ENCODE measurements around the gene TOP2B.

Gene TOP2B

GRCh38 chr3:25665315-25666280 is 891 bp upstream of the TOP2B start:
- Histone ChIP-seq H3K27me3 (ENCODE audit: control insufficient read depth, insufficient read depth, low read length) (no peaks in the 10 kb centered on the region), H3K9ac (ENCODE audit: low read length) (peak overlapping the region; percentile 90), H3K4me3 (ENCODE audit: low read length) (peak overlapping the region; percentile 90), H3K4me1 (ENCODE audit: control insufficient read depth, low read depth, low read length) (peaks cover 22% of the 10 kb centered on the region), H3K27ac (ENCODE audit: low read length) (no peak overlapping the region), H3K9me3 (ENCODE audit: control insufficient read depth, low read depth, low read length) (no peaks in the 10 kb centered on the region), H3K36me3 (ENCODE audit: control insufficient read depth, low read depth, low read length) (no peaks in the 10 kb centered on the region)

GRCh38 chr3:25663869-25664811 is 567 bp downstream of the TOP2B start:
- peak overlapping the region; percentile 90 for H3K9ac ChIP-seq (ENCODE audit: low read length)
- H3K27ac ChIP-seq (ENCODE audit: low read length), result no peak overlapping the region
- no peaks in the 10 kb centered on the region for H3K27me3 ChIP-seq (ENCODE audit: control insufficient read depth, insufficient read depth, low read length)
- H3K4me3 ChIP-seq (ENCODE audit: low read length), result peak overlapping the region; percentile 90
- H3K36me3 ChIP-seq (ENCODE audit: control insufficient read depth, low read depth, low read length), result no peaks in the 10 kb centered on the region
- peaks cover 22% of the 10 kb centered on the region for H3K4me1 ChIP-seq (ENCODE audit: control insufficient read depth, low read depth, low read length)
- H3K9me3 ChIP-seq (ENCODE audit: control insufficient read depth, low read depth, low read length), result no peaks in the 10 kb centered on the region

- Histone ChIP-seq H3K9ac (ENCODE audit: low read length) (peak overlapping the region; percentile 90), H3K27ac (ENCODE audit: low read length) (no peak overlapping the region), H3K36me3 (ENCODE audit: control insufficient read depth, low read depth, low read length) (no peaks in the 10 kb centered on the region), H3K4me1 (ENCODE audit: control insufficient read depth, low read depth, low read length) (peaks cover 22% of the 10 kb centered on the region), H3K27me3 (ENCODE audit: control insufficient read depth, insufficient read depth, low read length) (no peaks in the 10 kb centered on the region), H3K9me3 (ENCODE audit: control insufficient read depth, low read depth, low read length) (no peaks in the 10 kb centered on the region), H3K4me3 (ENCODE audit: low read length) (peak overlapping the region; percentile 90)
Measured at GRCh38 chr3:25663347-25663868, 1.3 kb downstream of the TOP2B start.

DNA sequence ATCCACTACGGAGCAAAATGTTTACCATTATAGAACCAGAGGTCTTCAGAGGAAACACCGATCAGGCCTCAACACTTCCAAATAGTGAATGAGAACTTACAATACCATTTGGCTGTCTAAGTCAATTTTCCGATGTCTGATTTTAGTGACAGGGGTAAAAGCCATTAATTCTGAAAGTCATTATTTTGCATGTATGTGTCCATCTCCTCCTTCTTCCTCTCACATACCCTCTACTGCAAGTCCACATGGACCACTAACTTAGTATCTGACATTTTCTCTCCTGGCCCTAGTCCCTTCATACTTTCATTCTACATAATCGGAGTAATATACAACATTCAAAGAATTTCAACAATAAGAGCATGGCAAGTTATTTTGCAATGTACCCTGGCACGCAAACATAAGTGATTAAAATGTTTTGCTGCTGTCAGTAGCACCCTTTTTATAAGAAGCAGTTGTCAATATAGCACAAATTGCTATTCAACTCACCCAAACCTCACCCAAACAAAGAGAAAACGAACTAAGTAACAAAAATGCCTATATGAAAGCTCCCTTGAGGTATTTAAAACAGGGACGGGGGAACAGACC is 1.9 kb downstream of the TOP2B start:
- Histone ChIP-seq H3K4me1 (ENCODE audit: control insufficient read depth, low read depth, low read length) (peaks cover 22% of the 10 kb centered on the region), H3K27ac (ENCODE audit: low read length) (no peak overlapping the region), H3K9ac (ENCODE audit: low read length) (peak overlapping the region; percentile 90), H3K9me3 (ENCODE audit: control insufficient read depth, low read depth, low read length) (no peaks in the 10 kb centered on the region), H3K4me3 (ENCODE audit: low read length) (peak overlapping the region; percentile 90), H3K27me3 (ENCODE audit: control insufficient read depth, insufficient read depth, low read length) (no peaks in the 10 kb centered on the region), H3K36me3 (ENCODE audit: control insufficient read depth, low read depth, low read length) (no peaks in the 10 kb centered on the region)

DNA sequence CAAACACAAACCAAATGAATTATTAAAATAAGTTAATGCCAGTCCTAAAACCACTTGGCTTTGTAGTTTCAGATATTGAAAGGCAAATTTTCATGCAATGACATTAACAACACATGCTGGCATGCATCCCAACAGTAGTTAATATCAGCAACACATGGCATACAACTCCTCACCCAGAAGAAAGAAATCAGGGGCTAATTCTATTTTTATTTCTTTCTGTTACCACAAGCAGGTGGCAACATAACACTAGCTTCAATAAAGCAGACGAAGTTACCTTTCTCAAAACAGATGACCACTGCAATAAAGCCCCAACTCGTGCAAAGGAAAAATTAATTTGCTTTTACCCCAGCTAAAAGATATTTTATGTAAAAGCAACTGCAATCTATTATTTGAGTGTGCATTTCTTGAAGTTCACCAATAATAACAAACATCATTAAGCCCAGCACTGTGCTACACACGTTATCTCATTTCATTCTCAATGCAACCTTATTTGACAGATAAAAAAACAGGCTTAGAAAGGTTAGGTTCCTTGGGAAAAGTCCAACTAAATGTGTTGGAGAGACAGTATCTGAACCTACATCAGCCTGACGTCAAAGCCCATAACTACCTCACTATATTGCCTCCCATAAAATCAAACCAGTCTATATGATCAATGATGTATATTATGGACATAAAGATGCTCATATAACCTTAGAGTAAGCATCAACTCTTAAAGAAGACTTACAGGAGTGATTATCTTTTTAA is 2.8 kb downstream of the TOP2B start:
- Histone ChIP-seq H3K36me3 (ENCODE audit: control insufficient read depth, low read depth, low read length) (no peaks in the 10 kb centered on the region), H3K27me3 (ENCODE audit: control insufficient read depth, insufficient read depth, low read length) (no peaks in the 10 kb centered on the region), H3K4me3 (ENCODE audit: low read length) (no peak overlapping the region), H3K9me3 (ENCODE audit: control insufficient read depth, low read depth, low read length) (no peaks in the 10 kb centered on the region), H3K4me1 (ENCODE audit: control insufficient read depth, low read depth, low read length) (peaks cover 29% of the 10 kb centered on the region), H3K27ac (ENCODE audit: low read length) (no peak overlapping the region), H3K9ac (ENCODE audit: low read length) (no peak overlapping the region)

DNA sequence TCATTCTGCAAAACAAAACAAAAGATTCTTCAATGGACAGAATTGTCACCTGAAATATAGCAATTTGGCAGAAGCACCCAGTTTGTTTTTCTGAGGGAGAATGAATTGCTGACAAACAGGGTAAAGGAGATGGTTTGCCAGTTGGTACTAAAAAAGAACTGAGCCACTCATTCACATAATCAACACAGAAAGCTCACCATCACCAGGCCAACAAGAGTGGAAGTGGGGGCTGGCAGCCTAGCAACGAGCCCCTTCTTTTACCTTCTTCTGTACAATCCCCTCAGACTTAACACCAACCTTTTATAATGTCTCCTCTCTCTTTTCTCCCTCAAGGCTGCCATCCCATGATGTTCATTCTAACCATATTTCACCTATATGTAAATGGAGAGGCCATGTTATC is 5.9 kb downstream of the TOP2B start:
- H3K9ac ChIP-seq (ENCODE audit: low read length), result no peak overlapping the region
- no peaks in the 10 kb centered on the region for H3K27me3 ChIP-seq (ENCODE audit: control insufficient read depth, insufficient read depth, low read length)
- H3K27ac ChIP-seq (ENCODE audit: low read length), result no peak overlapping the region
- no peaks in the 10 kb centered on the region for H3K9me3 ChIP-seq (ENCODE audit: control insufficient read depth, low read depth, low read length)
- H3K36me3 ChIP-seq (ENCODE audit: control insufficient read depth, low read depth, low read length), result no peaks in the 10 kb centered on the region
- no peak overlapping the region for H3K4me3 ChIP-seq (ENCODE audit: low read length)
- H3K4me1 ChIP-seq (ENCODE audit: control insufficient read depth, low read depth, low read length), result peaks cover 30% of the 10 kb centered on the region

DNA sequence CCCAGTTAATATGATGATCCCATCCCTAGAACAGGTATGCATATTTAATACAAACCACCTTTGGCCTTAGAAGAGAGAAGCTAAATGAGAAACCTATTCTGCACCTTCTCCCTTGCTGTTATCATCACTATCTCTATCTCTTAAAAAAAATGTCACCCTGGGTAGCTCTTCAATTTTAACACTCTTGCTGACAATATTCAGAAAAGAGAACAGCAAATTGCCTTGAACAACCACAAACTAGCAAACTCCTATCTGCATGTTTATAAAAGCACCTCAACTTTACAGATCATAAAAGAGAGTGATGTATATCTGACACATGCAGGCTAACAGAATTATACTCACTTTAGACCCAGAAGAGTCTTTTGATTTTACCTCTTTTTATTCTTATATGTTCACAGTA is 7.4 kb downstream of the TOP2B start:
- Histone ChIP-seq H3K27ac (ENCODE audit: low read length) (no peak overlapping the region), H3K9me3 (ENCODE audit: control insufficient read depth, low read depth, low read length) (no peaks in the 10 kb centered on the region), H3K27me3 (ENCODE audit: control insufficient read depth, insufficient read depth, low read length) (no peaks in the 10 kb centered on the region), H3K9ac (ENCODE audit: low read length) (no peak overlapping the region), H3K4me3 (ENCODE audit: low read length) (no peak overlapping the region), H3K36me3 (ENCODE audit: control insufficient read depth, low read depth, low read length) (no peaks in the 10 kb centered on the region), H3K4me1 (ENCODE audit: control insufficient read depth, low read depth, low read length) (peaks cover 30% of the 10 kb centered on the region)

DNA sequence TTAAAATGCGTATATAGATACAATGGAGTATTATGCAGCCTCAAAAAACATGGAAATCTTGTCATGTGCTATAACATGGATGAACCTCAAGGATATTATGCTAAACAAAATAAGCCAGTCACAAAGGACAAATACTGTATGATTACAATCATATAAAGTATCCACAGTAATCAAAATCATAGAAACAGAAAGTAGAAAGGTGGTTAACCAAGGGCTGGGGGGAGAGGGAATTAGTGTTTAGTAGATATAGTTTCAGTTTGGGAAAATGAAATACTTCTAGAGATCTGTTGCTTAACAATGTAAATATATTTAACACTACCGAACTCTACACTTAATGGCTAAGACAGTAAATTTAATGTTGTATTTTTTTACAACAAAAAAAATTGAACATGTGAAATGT is 9.0 kb downstream of the TOP2B start:
- no peak overlapping the region for H3K27ac ChIP-seq (ENCODE audit: low read length)
- no peaks in the 10 kb centered on the region for H3K36me3 ChIP-seq (ENCODE audit: control insufficient read depth, low read depth, low read length)
- H3K4me1 ChIP-seq (ENCODE audit: control insufficient read depth, low read depth, low read length), result peaks cover 25% of the 10 kb centered on the region
- no peak overlapping the region for H3K9ac ChIP-seq (ENCODE audit: low read length)
- no peaks in the 10 kb centered on the region for H3K27me3 ChIP-seq (ENCODE audit: control insufficient read depth, insufficient read depth, low read length)
- H3K4me3 ChIP-seq (ENCODE audit: low read length), result no peak overlapping the region
- H3K9me3 ChIP-seq (ENCODE audit: control insufficient read depth, low read depth, low read length), result no peaks in the 10 kb centered on the region

DNA sequence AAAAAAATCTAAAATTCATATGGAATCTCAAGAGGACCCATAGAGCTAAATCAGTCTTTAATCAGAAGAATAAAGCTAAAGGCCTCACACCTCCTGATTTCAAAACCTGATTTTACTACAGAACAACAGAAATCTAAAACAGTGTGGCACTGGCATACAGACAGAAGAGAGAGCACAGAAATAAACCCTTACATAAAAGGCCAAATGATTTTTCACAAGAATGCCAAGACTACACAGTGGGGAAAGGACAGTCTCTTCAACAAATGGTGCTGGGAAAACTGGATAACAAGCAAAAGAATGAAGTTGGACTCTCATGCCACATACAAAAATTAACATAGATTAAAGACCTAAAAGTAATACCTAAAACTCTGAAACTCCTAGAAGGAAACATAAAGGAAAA is 10.1 kb downstream of the TOP2B start:
- H3K9me3 ChIP-seq (ENCODE audit: control insufficient read depth, low read depth, low read length), result no peaks in the 10 kb centered on the region
- no peaks in the 10 kb centered on the region for H3K27me3 ChIP-seq (ENCODE audit: control insufficient read depth, insufficient read depth, low read length)
- no peaks in the 10 kb centered on the region for H3K36me3 ChIP-seq (ENCODE audit: control insufficient read depth, low read depth, low read length)
- H3K4me1 ChIP-seq (ENCODE audit: control insufficient read depth, low read depth, low read length), result peaks cover 25% of the 10 kb centered on the region
- no peak overlapping the region for H3K9ac ChIP-seq (ENCODE audit: low read length)
- H3K4me3 ChIP-seq (ENCODE audit: low read length), result no peak overlapping the region
- H3K27ac ChIP-seq (ENCODE audit: low read length), result no peak overlapping the region

DNA sequence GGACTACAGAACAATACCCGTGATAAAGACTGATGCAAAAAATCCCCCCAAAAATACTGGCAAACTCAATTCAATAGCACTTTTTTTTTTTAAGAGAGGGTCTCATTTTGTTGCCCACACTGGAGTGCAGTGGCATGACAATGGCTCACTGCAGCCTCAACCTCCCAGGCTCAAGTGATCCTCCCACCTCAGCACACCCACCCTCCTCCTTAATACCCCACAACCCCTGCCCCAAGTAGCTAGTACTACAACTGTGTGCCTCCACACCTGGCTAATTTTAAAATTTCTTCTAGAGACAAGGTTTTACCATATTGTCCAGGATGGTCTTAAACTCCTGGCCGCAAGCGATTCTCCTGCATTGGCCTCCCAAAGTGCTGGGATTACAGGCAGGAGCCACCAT is 11.4 kb downstream of the TOP2B start:
- H3K9ac ChIP-seq (ENCODE audit: low read length), result no peak overlapping the region
- H3K36me3 ChIP-seq (ENCODE audit: control insufficient read depth, low read depth, low read length), result no peaks in the 10 kb centered on the region
- peaks cover 25% of the 10 kb centered on the region for H3K4me1 ChIP-seq (ENCODE audit: control insufficient read depth, low read depth, low read length)
- no peaks in the 10 kb centered on the region for H3K9me3 ChIP-seq (ENCODE audit: control insufficient read depth, low read depth, low read length)
- H3K27me3 ChIP-seq (ENCODE audit: control insufficient read depth, insufficient read depth, low read length), result no peaks in the 10 kb centered on the region
- H3K27ac ChIP-seq (ENCODE audit: low read length), result no peak overlapping the region
- no peak overlapping the region for H3K4me3 ChIP-seq (ENCODE audit: low read length)
